SK-N-SH treated with all-trans-retinoic acid at 6 μM for 48 hours (cell line): Measurements from ENCODE around the gene PCBP3.

Experiments
- ATAC-seq: fragments of 200-7000 bp; cut with Tn5 transposase; 3 replicates; pipeline ENCODE4 v1.9.1; 2020; ENCODE audit warnings: mild to moderate bottlenecking, moderate library complexity
- ARNTL ChIP-seq: fragments of 450-650 bp; formaldehyde crosslinking; IDR thresholded peaks from 2 replicates; pipeline ENCODE4 v1.5.0; 2020; ENCODE audit warnings: low read depth, mild to moderate bottlenecking, moderate library complexity, borderline replicate concordance
- BACH2 ChIP-seq: fragments of 250-450 bp; sonication (Bioruptor Pico); IDR thresholded peaks from 2 replicates; pipeline ENCODE4 v1.9.0; 2021; ENCODE audit warnings: mild to moderate bottlenecking, borderline replicate concordance
- CREB5 ChIP-seq: fragments of 250-450 bp; sonication (Bioruptor Pico); IDR thresholded peaks from 2 replicates; pipeline ENCODE4 v1.5.1; 2020; ENCODE audit warnings: low read depth, mild to moderate bottlenecking, moderate library complexity
- CSDC2 ChIP-seq: fragments of 250-450 bp; sonication (Bioruptor Pico); IDR thresholded peaks from 2 replicates; pipeline ENCODE4 v1.5.0; 2020; ENCODE audit warnings: mild to moderate bottlenecking, moderate library complexity
- CSRNP3 ChIP-seq: fragments of 250-450 bp; sonication (Bioruptor Pico); IDR thresholded peaks from 2 replicates; pipeline ENCODE4 v1.5.1; 2021; ENCODE audit warnings: mild to moderate bottlenecking, moderate library complexity
- ESRRG ChIP-seq: fragments of 250-450 bp; sonication (Bioruptor Pico); IDR thresholded peaks from 2 replicates; pipeline ENCODE4 v1.6.1; 2021; ENCODE audit warnings: mild to moderate bottlenecking
- GLIS3 ChIP-seq: fragments of 250-450 bp; sonication (Bioruptor Pico); IDR thresholded peaks from 2 replicates; pipeline ENCODE4 v1.5.0; 2020; ENCODE audit warnings: mild to moderate bottlenecking, moderate library complexity
- ISL1 ChIP-seq: fragments of 250-450 bp; sonication (Bioruptor Pico); IDR thresholded peaks from 2 replicates; pipeline ENCODE4 v2.1.2; 2022; ENCODE audit warnings: mild to moderate bottlenecking, moderate library complexity
- PATZ1 ChIP-seq: fragments of 250-450 bp; sonication (Bioruptor Pico); IDR thresholded peaks from 2 replicates; pipeline ENCODE4 v1.8.0; 2020; ENCODE audit warnings: mild to moderate bottlenecking, moderate library complexity, borderline replicate concordance
- POU6F1 ChIP-seq: fragments of 250-450 bp; sonication (Bioruptor Pico); IDR thresholded peaks from 2 replicates; pipeline ENCODE4 v1.8.0; 2021; ENCODE audit warnings: low read depth, mild to moderate bottlenecking, moderate library complexity, borderline replicate concordance
- PPARA ChIP-seq: fragments of 250-450 bp; sonication (Bioruptor Pico); IDR thresholded peaks from 2 replicates; pipeline ENCODE4 v1.5.0; 2020; ENCODE audit warnings: mild to moderate bottlenecking, borderline replicate concordance
- SNAI2 ChIP-seq: fragments of 250-450 bp; sonication (Bioruptor Pico); IDR thresholded peaks from 2 replicates; pipeline ENCODE4 v1.5.0; 2020; ENCODE audit warnings: mild to moderate bottlenecking, moderate library complexity
- TCF4 ChIP-seq: fragments of 250-450 bp; sonication (Bioruptor Pico); IDR thresholded peaks from 2 replicates; pipeline ENCODE4 v1.8.0; 2021; ENCODE audit warnings: mild to moderate bottlenecking, moderate library complexity, borderline replicate concordance
- TOX ChIP-seq: fragments of 250-450 bp; sonication (Bioruptor Pico); IDR thresholded peaks from 2 replicates; pipeline ENCODE4 v1.8.0; 2021; ENCODE audit warnings: mild to moderate bottlenecking, moderate library complexity, borderline replicate concordance
- ZC3H10 ChIP-seq: fragments of 250-450 bp; sonication (Bioruptor Pico); IDR thresholded peaks from 2 replicates; pipeline ENCODE4 v1.5.1; 2021; ENCODE audit warnings: mild to moderate bottlenecking, moderate library complexity
- ZFP3 ChIP-seq: fragments of 250-450 bp; sonication (Bioruptor Pico); IDR thresholded peaks from 2 replicates; pipeline ENCODE4 v1.5.0; 2020; ENCODE audit warnings: mild to moderate bottlenecking, moderate library complexity
- ZFP30 ChIP-seq: fragments of 450-650 bp; formaldehyde crosslinking; IDR thresholded peaks from 2 replicates; pipeline ENCODE4 v1.5.0; 2022; ENCODE audit warnings: mild to moderate bottlenecking, moderate library complexity
- ZNF565 ChIP-seq: fragments of 450-650 bp; formaldehyde crosslinking; conservative IDR thresholded peaks from 2 replicates; pipeline ENCODE4 v1.5.0; 2020; ENCODE audit warnings: low read depth, mild to moderate bottlenecking, moderate library complexity
- ZNF70 ChIP-seq: fragments of 450-650 bp; formaldehyde crosslinking; IDR thresholded peaks from 2 replicates; pipeline ENCODE4 v1.5.0; 2020; ENCODE audit warnings: mild to moderate bottlenecking, moderate library complexity
- TF ChIP-seq, protein P1 (sequence below): fragments of 250-450 bp; sonication (Bioruptor Pico); IDR thresholded peaks from 2 replicates; pipeline ENCODE4 v1.5.0; 2020; ENCODE audit warnings: mild to moderate bottlenecking, moderate library complexity

The PCBP3 gene

GRCh38 chr21:45680215-45680614 lies 36.7 kb downstream of the PCBP3 start (continued):
- no peak for TF ChIP-seq TCF4

GRCh38 chr21:45695086-45695485 lies 51.6 kb downstream of the PCBP3 start:
- TF ChIP-seq ZNF70 (CRISPR knock-in tag) (no peak), ISL1 (CRISPR knock-in tag) (no peak), PPARA (CRISPR knock-in tag) (no peak), ZNF565 (CRISPR knock-in tag) (no peak), ARNTL (CRISPR knock-in tag) (no peak), BACH2 (CRISPR knock-in tag) (no peak), ZFP30 (no peak), ESRRG (CRISPR knock-in tag) (no peak), ZC3H10 (CRISPR knock-in tag) (no peak), CSRNP3 (no peak), CSDC2 (CRISPR knock-in tag) (no peak), SNAI2 (no peak), ZFP3 (no peak), POU6F1 (CRISPR knock-in tag) (no peak)
- TF ChIP-seq, protein P1, sequence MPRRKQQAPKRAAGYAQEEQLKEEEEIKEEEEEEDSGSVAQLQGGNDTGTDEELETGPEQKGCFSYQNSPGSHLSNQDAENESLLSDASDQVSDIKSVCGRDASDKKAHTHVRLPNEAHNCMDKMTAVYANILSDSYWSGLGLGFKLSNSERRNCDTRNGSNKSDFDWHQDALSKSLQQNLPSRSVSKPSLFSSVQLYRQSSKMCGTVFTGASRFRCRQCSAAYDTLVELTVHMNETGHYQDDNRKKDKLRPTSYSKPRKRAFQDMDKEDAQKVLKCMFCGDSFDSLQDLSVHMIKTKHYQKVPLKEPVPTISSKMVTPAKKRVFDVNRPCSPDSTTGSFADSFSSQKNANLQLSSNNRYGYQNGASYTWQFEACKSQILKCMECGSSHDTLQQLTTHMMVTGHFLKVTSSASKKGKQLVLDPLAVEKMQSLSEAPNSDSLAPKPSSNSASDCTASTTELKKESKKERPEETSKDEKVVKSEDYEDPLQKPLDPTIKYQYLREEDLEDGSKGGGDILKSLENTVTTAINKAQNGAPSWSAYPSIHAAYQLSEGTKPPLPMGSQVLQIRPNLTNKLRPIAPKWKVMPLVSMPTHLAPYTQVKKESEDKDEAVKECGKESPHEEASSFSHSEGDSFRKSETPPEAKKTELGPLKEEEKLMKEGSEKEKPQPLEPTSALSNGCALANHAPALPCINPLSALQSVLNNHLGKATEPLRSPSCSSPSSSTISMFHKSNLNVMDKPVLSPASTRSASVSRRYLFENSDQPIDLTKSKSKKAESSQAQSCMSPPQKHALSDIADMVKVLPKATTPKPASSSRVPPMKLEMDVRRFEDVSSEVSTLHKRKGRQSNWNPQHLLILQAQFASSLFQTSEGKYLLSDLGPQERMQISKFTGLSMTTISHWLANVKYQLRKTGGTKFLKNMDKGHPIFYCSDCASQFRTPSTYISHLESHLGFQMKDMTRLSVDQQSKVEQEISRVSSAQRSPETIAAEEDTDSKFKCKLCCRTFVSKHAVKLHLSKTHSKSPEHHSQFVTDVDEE (CRISPR knock-in tag): no peak
- no peak for ATAC-seq

DNA sequence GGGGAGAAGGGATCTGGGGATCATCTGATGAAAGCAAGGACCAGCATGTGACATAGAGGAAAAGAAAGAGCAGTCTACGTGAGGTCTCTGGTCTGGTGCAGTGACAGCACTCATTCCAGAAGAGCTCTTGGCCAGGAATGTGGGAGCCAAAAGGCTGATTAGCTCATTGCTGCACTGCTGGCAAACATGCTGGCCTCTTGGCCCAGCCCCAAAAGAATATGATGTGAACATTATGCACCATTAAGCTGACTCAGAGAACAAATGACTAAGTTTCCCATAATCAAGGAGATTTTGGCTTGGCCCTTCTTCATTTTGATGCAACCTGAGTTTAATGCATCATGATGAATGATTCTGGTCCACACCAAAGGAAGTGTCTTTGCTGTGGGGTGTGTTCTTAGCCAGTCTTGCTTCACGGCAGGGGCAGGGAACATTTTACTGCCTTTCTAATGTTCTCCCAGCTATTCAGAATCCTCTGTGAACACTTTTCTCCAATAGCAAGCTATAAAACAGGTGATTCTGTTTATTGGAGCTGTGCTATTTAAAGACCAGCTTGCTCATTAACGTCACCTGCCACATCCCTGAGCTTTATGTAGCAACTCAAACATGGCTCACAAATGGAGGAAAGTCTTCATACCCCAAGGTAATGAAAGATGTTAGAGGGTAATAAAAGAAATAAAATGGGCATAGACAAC lies 55.1 kb downstream of the PCBP3 start:
- TF ChIP-seq, protein P1 (CRISPR knock-in tag): 0 out of 2 replicates have a peak, but pooled peaks have one; percentile 35
- TF ChIP-seq CREB5 (CRISPR knock-in tag) (peak; percentile 87), PATZ1 (CRISPR knock-in tag) (0 out of 2 replicates have a peak, but pooled peaks have one; percentile 55), BACH2 (CRISPR knock-in tag) (no peak), TCF4 (no peak), POU6F1 (CRISPR knock-in tag) (peak; percentile 22; the same call in 1 of the 2 replicates), CSRNP3 (0 out of 2 replicates have a peak, but pooled peaks have one; percentile 48), SNAI2 (peak; percentile 5; the same call in 1 of the 2 replicates), ESRRG (CRISPR knock-in tag) (no peak), ZNF70 (CRISPR knock-in tag) (no peak), TOX (CRISPR knock-in tag) (peak; percentile 62; the same call in 1 of the 2 replicates), CSDC2 (CRISPR knock-in tag) (peak; percentile 78; the same call in 1 of the 2 replicates), ZFP3 (peak; percentile 74), GLIS3 (CRISPR knock-in tag) (0 out of 2 replicates have a peak, but pooled peaks have one; percentile 52), ISL1 (CRISPR knock-in tag) (peak; percentile 94)
- TF ChIP-seq, all 23 proteins: peak for 11
- ATAC-seq: peak; percentile 89
